Stimulated activated CD8-positive, alpha-beta memory T cell treated with anti-CD3 and anti-CD28 coated beads, Interleukin-2, amount 100 ng/mL, for 48 hours (primary cell): ENCODE results near the gene PCDHGA1.
"Not testable (repeated sequence)": the region's sequence is repeated elsewhere in the genome, so short reads cannot be mapped to it uniquely, and the experiment has no call there.

Experiments
- DNase-seq, 2 donors: peaks; one replicate each; pipeline ENCODE4 v3.0.0-alpha.2; 2020; ENCODE audit warnings: low read depth in 2 of 2

PCDHGA1 gene

DNA sequence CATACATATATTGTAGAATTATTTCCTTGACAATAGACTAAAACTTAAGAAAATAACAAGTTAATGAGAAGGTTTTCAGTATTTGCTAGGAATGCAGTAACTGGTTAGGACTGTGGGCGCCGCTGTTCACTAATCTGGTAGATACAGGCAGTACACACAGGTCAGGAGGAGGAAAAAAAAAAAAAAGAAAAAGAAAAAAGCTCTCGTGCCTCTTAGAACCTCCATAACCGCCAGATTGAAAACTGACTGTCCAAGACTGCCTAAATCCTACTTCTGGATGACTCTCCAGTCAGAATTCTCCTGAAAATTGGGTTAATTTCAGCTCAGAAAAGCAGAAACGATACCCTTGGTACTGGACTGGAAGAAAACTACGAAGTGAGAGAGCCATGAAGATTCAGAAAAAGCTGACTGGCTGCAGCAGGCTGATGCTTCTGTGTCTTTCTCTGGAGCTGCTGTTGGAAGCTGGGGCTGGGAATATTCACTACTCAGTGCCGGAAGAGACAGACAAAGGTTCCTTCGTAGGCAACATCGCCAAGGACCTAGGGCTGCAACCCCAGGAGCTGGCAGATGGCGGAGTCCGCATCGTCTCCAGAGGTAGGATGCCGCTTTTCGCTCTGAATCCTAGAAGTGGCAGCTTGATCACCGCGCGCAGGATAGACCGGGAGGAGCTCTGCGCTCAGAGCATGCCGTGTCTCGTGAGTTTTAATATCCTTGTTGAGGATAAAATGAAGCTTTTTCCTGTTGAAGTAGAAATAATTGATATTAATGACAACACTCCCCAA, at the start of gene PCDHGA1:
Gene PCDHGA1 (plus strand): TSS at position 216 of the 782 bp plus-strand sequence.
- no peak for DNase-seq

DNA sequence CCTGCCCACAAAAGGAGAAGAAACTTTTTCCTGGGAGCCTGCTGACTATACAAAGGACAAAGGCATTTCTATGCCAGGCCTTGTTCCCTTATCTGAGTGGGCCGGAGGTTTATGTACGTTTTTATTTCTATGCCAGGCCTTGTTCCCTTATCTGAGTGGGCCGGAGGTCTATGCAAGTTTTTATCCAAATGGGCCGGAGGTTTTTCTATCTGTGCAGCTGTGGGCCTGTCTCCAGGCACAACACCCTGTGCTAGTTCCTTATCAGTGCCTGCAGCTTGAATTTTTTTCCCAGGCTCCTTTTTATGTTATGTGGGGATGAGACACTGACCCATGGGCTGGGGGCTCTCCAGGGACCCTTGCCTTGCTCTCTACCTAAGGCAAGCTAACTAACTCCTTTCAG, 31.9 kb upstream of the PCDHGA1 start:
- no peak for DNase-seq

DNA sequence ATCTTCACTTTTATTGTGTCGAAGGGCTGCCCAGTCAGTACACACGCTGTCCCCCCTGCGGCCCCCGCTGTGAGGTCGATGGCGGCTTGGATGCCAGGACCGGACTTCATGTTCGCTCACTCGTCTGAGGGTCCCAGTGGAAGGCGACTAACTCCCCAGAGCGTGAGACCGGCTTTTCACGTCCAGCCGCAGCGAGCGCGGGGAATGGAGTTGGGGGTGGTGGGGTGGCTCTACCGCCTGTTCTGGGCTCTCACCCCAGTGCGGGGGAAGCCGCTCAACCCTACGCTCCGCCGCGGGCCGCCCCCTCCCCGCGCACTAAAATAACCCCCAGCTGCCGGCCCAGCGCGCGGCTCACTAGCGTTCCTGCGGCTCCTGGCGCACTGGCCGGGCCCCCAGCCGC, 26.6 kb upstream of the PCDHGA1 start, which contains the start of gene SLC25A2:
Gene SLC25A2 (minus strand): TSS at position 294 of the 400 bp plus-strand sequence. CDS start 184 bp downstream, at position 110.
- no peak for DNase-seq

DNA sequence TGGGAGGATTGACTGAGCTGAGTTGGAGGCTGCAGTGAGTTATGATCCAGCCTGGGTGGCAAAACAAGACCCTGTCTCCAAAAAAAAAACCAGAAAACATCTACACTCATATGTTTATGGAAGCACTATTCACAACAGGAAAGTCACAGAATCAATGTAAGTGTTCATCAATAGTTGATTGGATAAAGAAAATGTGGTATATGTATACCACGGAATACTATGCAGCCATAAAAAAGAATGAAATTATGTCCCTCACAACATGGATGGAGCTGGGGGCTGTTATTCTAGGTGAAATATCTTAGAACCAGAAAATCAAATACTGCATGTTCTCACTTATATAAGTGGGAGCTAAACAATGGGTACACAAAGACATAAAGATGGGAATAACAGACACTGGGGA, 23.7 kb upstream of the PCDHGA1 start:
- no peak for DNase-seq

DNA sequence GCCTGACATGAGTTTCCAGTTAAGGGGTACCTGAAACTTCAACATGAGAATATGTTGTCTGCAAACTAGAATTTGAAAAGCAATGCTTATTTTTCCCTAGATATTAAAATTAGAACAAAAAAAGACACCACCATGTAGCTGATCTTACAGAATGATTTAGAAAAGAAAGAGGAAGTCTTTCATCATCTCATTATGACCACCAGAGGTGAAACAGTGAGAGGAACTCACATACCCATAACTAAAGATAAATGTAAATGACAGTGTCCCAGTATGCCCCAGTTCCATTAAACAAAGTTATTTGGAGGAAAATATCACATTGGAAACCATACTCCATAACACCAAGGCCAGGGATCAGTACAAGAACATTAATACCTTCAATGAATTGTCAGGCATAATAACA, 16.6 kb upstream of the PCDHGA1 start:
- DNase-seq = no peak

DNA sequence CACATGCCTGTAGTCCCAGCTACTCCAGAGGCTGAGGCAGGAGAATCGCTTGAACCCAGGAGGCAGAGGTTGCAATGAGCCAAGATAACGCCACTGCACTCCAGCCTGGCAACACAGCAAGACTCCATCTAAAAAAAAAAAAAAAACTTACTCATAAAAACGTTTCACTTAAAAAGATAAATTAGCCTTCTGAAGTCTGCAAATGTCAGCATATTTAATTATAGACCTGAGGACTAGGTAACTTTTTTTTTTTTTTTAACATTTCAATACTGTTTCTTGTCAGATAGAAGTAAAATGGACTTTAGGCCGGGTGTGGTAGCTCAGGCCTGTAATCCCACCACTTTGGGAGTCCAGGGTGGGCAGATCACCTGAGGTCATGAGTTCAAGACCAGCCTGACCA, 13.4 kb upstream of the PCDHGA1 start:
- not testable (repeated sequence) for DNase-seq

DNA sequence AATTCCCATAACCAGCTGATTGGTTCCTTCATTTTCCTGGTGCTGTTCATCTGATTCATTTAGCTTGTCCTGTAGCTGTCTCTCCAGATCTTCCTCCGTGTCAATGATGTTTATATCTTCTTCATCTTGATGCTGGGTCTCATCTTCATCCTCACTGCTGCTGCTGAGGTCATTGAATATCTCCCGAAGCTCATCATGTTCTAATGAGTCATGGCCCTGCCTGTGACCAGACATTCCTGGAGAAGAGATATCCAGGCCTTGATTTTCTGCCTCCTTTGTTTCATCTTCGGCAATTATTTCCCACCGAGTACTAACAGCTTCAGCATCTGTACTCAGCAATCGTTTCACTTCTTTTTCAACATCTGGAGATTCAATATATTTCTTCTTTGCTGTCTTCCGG, 11.1 kb upstream of the PCDHGA1 start:
- DNase-seq = no peak

DNA sequence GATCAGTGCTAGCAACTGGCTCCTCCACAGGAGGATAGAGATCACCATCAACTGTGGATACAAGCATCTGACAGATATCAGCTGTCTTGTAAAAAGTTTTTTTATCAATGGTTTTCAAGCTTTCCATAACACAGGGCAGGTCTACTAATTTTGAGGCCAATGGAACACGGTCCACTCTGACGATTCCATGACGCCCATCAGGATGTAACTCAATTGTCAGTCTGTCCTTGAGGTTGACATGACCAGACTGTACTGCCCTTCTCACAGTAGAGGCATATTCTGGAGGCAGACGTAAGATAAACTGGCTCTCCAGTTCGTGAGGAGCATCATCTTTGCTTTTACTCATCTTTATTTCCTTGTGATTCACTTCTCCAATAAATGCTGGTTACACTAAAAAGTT, 10.6 kb upstream of the PCDHGA1 start:
- DNase-seq = no peak

DNA sequence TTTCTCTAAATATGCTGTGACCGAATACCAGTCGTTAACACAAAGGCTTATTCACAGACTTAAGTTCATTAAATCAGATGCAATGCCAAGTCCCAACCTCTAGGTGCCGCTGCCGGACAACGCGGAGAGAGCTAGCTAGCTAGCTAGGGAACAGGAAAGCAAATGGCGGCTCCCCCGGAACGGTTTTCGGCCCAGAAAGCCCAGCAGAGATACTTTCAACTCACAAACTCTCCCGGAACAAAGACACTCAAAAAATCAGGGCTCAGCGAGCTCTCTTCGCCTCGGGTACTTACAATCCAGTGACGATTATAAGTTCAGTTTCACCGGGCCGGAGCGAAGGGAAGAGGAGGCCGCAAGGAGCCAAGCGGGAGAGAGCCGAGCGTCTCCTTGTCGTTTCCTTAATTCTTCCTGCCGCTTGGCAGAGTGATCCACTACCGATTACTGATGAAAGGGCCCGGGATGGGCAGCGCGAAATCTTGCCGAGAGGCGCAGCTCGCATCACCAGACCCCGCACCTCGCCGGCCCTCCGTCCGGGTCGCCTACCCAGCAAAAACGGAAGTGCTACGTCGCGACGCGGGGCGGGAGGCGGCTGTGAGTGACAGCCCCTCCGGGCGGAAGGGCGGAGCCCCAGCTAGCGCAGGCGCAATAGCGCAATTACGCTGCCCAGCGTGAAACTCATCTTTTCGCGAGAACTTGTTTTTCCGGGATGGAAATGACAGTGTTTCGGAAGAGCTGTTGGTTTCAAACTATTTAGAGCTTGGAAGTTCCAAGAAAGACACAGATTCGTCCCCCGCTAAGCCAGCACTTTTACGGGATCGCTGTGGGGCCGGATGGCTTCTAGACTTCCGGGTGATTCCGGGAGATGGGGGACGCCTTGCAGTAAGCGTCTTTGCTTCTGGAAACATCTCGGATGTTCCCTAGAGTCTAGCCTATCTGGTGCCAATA, 9.8 kb upstream of the PCDHGA1 start, which contains the start of gene TAF7:
Gene TAF7 (minus strand): TSS at position 560 of the 945 bp plus-strand sequence. CDS start 740 bp downstream, outside the sequence.
- DNase-seq = peak; percentile 87

DNA sequence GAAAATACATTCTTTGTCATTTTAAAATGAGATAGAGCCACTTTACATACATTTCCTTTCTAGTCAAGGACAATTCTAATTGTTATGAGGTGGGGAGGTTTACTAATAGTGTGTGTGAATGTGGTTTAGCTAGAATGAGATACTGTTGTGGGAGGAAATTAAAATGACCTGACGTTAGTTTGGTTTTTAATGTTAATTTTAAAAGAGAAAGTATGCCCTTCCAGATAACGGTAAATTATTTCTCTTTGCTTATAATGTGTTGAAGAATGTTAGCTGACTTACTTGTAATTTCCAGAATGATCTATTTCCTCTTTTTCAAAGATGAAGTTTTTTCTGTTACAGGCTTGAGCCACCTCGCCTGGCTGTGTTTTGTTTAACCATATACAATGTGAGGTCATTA, 8.1 kb upstream of the PCDHGA1 start:
- DNase-seq = no peak

DNA sequence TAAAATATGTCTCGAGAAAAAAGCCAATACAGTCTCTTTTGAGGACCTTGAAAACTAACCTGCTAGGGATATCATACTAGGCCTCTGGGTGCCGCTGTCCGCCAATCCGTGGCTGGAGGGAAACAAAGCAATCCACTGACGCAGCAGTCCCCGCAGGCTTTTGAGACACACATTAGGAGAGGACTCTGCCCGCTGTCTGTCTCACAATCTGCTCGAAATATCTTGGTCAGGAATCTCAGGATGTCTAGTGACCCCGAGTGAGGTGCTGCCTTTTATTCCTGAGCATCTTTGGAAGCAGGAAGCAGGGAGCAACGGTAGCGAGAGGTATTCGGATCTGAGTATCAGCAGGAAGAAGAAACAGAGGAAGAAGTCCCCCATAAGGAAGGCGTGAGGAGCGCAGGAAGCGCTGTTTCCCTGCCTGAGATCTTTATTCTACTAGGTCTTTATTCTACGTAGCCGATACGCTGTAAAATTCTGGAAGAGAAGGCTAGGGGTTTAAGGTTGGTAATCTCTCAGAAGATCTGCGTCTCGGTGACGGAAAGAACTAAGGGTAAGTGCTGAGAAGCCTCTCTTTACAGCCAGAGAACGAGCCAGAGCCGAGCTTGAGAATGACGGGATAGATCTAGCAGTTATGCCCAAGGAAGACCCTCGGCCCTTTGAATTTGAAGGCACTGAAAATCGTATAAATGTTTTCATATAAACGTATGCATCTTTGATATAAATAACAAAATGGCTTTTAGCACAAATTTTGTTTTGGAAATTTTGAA, 4.0 kb upstream of the PCDHGA1 start:
- peak; percentile 31 to 48 for DNase-seq

DNA sequence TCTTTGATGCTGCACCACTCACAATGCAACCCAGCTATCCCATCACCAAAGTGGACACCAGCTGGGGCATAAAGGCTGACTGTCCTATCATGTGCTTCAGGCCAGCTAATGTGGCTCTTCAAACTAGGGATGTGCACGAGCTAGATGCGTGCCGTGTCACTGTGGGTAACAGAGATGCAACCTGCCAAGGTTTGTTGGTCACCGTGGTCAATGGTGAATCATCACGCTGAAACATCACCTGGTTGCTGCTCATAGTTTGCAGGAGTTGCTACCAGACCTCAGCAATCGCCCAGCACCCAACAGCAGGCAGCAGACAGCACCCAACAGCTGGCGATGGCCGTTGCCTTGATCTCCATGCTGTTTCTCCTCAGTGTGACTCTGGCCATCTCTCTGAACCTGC, 2.1 kb upstream of the PCDHGA1 start:
- no peak for DNase-seq

DNA sequence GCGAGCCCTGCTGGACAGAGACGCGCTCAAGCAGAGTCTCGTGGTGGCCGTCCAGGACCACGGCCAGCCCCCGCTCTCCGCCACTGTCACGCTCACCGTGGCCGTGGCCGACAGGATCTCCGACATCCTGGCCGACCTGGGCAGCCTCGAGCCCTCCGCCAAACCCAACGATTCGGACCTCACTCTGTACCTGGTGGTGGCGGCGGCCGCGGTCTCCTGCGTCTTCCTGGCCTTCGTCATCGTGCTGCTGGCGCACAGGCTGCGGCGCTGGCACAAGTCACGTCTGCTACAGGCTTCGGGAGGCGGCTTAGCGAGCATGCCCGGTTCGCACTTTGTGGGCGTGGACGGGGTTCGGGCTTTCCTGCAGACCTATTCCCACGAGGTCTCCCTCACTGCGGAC, 2.3 kb downstream of the PCDHGA1 start:
- not testable (repeated sequence) for DNase-seq

DNA sequence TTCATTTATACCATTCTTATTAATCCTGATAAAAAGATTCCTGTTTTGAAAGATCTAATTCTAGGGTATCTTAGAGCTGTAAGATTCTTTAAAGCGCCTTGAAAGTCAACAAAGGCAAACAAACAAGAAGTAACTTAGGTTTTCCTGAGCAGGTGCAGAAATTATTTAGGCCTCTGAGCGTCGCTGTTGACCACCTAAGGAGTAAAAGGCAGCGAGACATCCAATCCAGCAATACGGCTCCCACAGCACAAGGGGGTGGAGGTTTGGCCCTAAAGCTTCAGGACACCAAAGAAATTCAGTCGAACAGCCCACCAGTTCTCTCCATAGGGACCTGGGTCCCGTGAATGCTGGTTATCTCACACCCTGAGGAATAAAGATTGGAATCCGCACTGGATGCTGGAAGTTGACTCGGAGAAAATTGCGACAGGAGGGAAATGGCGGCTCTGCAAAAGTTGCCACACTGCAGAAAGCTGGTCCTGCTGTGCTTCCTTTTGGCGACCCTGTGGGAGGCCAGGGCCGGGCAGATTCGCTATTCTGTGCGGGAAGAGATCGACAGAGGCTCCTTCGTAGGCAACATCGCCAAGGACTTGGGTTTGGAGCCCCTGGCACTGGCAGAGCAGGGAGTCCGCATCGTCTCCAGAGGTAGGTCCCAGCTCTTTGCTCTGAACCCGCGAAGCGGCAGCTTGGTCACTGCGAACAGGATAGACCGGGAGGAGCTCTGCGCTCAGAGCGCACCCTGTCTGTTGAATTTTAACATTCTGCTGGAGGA, 8.4 kb downstream of the PCDHGA1 start, which contains the start of gene PCDHGA2:
Gene PCDHGA2 (plus strand): TSS at position 223 of the 769 bp plus-strand sequence.
- no peak for DNase-seq

DNA sequence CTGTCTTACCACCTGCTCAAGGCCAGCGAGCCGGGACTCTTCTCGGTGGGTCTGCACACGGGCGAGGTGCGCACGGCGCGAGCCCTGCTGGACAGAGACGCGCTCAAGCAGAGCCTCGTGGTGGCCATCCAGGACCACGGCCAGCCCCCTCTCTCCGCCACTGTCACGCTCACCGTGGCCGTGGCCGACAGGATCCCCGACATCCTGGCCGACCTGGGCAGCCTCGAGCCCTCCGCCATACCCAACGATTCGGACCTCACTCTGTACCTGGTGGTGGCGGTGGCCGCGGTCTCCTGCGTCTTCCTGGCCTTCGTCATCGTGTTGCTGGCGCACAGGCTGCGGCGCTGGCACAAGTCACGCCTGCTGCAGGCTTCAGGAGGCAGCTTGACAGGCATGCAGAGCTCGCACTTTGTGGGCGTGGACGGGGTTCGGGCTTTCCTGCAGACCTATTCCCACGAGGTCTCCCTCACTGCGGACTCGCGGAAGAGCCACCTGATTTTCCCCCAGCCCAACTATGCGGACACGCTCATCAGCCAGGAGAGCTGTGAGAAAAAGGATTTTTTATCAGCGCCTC, 10.6 kb downstream of the PCDHGA1 start:
- not testable (repeated sequence) for DNase-seq

DNA sequence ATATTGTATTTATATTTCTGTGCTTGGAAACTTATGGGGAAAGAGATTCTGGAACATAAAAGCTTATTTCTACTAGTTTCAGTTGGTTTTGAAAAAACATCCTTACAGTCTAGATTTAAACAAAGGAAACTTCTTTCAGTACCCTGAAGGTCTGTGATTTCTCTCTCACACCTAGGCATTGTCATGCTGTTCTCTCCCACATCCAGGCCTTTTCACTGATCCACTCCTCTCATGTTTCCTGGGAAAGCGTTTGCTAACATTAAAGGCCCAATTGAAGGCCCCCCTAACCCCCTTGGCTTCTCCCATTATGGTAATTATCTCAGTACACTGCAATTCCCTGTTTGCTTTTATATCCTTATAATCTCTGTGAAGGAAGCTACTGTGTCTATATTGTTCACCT, 12.5 kb downstream of the PCDHGA1 start:
- no peak for DNase-seq

DNA sequence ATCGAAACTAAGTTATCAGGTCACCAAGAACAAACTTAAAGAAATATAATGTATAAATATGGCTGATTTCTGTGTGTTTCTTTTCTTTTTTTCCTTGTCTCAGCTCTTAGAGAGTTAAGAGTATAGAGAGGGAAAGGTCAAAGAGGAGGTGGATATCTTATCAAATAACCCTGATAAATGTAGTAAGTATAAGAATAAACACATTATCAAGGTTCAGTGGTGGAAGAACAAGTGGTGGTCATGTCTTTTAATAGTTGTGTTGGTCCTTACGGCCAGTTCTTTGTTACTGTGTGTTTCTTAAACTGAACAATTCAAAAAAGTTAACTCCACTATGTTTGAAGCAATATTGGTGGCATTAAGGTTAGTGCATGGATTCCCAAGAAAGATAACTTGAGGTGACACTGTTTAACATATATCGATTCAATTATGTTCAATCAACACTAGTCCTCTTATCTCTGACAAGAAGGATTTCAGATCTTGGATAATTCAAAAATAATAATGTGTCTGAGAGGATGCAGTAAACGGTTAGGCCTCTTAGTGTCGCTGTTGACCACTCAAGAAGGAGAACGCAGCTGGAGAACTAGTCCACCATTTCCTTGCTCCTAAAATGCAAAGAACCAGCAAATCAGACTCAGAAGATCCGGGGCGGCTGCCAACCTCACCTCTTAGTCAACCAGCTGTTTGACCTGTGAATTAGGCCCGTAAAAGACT, 13.1 kb downstream of the PCDHGA1 start, which contains the start of gene PCDHGA3:
Gene PCDHGA3 (plus strand): TSS at position 588 of the 711 bp plus-strand sequence. CDS start 205 bp downstream, outside the sequence.
- DNase-seq = no peak

DNA sequence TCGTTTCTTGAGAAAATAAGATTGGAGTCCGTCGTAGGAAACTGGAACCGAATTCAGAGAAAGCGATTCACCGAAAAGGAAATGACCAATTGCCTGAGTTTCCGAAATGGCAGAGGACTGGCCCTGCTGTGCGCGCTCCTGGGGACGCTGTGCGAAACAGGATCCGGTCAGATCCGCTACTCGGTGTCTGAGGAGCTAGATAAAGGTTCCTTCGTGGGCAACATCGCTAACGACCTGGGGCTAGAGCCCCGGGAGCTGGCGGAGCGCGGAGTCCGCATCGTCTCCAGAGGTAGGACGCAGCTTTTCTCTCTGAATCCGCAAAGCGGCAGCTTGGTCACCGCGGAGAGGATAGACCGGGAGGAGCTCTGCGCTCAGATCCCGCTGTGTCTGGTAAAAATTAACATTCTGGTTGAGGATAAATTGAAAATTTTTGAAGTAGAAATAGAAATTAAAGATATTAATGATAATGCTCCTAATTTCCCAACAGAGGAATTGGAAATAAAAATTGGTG, 13.7 kb downstream of the PCDHGA1 start:
- DNase-seq = no peak

DNA sequence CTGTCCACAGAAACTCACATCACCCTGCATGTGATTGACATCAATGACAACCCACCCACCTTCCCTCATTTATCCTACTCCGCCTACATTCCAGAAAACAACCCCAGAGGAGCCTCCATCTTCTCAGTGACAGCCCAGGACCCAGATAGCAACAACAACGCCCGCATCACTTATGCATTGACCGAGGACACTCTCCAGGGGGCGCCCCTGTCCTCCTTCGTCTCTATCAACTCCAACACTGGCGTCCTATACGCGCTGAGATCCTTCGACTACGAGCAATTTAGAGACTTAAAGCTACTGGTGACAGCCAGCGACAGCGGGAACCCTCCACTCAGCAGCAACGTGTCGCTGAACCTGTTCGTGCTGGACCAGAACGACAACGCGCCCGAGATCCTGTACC, 15.0 kb downstream of the PCDHGA1 start:
- no peak for DNase-seq
